Astrocyte of the cerebellum (primary cell): Measurements from ENCODE around the gene INHBC.

Experiments
- DNase-seq: peaks from one replicate; pipeline ENCODE4 v3.0.0-alpha.2; 2011; ENCODE audit warnings: low read depth
- H3K4me3 ChIP-seq: 2 replicates; pipeline ENCODE4 v1.5.1; 2011; ENCODE audit warnings: mild to moderate bottlenecking, low read depth, low read length, moderate library complexity
- in situ Hi-C: cut with HindIII; loops from 2 replicates; pipeline ENCODE4 v1.10.0; 2017; ENCODE audit warnings: low sequenced_read_pairs
- TF ChIP-seq, protein P1 (sequence below): IDR thresholded peaks from 2 replicates; pipeline ENCODE4 v1.5.1; 2012; ENCODE audit warnings: low read length, low read depth, moderate library complexity, mild to moderate bottlenecking; ENCODE audit errors: missing control alignments

The INHBC gene

DNA sequence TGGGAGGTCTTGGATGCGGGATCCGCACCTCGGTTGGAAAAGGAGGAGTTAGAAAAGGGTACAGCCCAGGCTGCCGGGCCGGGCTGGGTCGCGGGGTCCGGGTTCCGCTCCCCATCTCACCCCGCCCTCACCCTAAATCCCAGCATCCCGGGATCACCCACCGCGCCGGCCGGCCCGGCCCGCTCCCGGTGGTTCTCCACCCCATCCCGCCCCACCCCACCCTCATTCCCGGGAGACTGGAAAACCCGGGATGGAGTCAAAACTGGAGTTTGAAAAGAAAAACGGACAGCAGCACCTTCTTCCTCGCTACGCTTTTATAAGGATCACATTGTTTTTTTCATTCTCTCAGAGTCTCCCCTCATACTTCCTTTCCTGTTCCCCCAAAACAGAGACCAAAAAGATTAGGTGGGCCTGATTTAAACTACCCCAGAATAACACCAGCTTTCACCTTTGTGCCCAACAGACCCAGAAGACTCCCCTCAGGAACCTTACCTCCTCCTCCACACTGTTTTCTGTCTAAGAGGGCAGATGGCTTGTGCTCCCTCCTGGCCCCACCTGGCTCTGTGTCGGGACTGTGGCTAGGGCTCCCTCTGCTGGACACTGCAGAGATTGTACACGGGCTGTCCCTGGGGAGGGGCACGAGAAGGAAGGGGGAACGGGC lies 27.8 kb downstream of the INHBC start:
- peak; percentile 66 for DNase-seq
- TF ChIP-seq, protein P1, sequence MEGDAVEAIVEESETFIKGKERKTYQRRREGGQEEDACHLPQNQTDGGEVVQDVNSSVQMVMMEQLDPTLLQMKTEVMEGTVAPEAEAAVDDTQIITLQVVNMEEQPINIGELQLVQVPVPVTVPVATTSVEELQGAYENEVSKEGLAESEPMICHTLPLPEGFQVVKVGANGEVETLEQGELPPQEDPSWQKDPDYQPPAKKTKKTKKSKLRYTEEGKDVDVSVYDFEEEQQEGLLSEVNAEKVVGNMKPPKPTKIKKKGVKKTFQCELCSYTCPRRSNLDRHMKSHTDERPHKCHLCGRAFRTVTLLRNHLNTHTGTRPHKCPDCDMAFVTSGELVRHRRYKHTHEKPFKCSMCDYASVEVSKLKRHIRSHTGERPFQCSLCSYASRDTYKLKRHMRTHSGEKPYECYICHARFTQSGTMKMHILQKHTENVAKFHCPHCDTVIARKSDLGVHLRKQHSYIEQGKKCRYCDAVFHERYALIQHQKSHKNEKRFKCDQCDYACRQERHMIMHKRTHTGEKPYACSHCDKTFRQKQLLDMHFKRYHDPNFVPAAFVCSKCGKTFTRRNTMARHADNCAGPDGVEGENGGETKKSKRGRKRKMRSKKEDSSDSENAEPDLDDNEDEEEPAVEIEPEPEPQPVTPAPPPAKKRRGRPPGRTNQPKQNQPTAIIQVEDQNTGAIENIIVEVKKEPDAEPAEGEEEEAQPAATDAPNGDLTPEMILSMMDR, result peak; percentile 96
- in situ Hi-C loops, result loop anchor here (25.0 kb wide), 1 partner anchor 150 kb away; no protein-coding TSS in a partner anchor
- peak overlapping the region; percentile 51 for H3K4me3 ChIP-seq

DNA sequence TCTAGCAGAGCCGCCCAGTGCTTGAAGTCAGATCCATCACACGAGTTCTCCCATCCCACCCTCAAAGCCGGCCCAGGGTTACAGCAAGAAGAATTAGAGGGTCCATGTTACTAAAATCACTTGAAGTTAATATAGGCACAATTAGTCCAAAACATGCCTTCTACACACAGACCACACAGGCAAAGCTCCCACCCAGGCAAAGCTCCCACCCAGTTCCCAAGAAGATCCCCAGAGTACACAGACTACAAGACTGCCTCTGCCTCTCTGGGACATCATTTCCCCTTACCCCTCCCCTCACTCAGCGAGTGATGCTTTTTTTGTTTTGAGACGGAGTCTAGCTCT lies 28.3 kb downstream of the INHBC start:
- in situ Hi-C loops, result loop anchor here (25.0 kb wide), 1 partner anchor 151 kb away; no protein-coding TSS in a partner anchor
- peak overlapping the region; percentile 51 for H3K4me3 ChIP-seq
- DNase-seq, result no peak
- TF ChIP-seq, protein P1, result no peak

DNA sequence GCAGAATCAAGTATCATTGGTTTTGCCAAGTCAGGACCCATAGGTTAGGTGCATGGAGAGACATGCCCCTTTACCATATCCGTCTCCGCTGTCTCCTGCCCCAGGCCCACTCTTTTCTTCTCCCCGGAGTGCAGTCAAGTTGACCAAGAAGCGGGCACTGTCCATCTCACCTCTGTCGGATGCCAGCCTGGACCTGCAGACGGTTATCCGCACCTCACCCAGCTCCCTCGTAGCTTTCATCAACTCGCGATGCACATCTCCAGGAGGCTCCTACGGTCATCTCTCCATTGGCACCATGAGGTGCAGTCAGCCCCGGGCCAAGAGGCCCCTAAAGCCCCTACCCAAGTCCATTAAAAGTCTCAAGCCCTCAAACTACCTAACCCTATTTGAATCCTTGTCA lies 30.0 kb downstream of the INHBC start:
- in situ Hi-C loops, result loop anchor here (25.0 kb wide), 1 partner anchor 152 kb away; no protein-coding TSS in a partner anchor
- H3K4me3 ChIP-seq, result no peak overlapping the region

DNA sequence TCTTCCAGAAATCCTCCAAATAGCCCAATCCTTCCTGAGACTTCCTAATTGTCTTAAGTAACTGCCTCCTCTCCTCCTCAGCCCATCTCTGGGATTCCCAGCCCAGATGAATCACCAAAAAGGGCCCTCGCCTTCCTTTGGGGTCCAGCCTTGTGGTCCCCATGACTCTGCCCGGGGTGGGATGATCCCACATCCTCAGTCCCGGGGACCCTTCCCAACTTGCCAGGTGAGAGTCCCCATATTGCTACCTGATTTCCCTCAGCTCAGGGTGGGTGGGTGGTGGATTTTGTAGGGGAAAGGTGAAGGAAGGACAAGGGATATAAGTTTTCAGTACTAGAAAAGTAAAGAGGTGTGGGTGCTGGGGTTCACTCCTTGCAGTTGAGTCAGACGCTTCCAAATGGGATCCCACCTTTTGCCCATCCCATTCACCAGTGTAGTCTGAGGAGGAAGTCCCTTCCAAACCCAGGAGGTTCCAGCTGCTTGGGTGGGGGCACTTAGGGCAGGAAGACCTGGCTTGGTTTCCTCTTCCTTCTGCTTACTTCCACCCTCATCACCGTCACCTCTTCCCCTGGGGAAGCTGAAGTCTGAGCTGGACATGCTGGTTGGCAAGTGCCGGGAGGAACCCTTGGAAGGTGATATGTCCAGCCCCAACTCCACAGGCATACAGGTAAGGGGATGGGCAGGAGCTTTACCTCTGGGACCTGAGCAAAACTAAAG lies 30.6 kb downstream of the INHBC start:
- TF ChIP-seq, protein P1, result no peak
- DNase-seq, result no peak
- in situ Hi-C loops, result loop anchor here (25.0 kb wide), 1 partner anchor 153 kb away; no protein-coding TSS in a partner anchor
- H3K4me3 ChIP-seq, result no peak overlapping the region

More for the DNA sequence above, 30.0 kb downstream of the INHBC start:
- TF ChIP-seq, protein P1, result no peak
- DNase-seq, result no peak

DNA sequence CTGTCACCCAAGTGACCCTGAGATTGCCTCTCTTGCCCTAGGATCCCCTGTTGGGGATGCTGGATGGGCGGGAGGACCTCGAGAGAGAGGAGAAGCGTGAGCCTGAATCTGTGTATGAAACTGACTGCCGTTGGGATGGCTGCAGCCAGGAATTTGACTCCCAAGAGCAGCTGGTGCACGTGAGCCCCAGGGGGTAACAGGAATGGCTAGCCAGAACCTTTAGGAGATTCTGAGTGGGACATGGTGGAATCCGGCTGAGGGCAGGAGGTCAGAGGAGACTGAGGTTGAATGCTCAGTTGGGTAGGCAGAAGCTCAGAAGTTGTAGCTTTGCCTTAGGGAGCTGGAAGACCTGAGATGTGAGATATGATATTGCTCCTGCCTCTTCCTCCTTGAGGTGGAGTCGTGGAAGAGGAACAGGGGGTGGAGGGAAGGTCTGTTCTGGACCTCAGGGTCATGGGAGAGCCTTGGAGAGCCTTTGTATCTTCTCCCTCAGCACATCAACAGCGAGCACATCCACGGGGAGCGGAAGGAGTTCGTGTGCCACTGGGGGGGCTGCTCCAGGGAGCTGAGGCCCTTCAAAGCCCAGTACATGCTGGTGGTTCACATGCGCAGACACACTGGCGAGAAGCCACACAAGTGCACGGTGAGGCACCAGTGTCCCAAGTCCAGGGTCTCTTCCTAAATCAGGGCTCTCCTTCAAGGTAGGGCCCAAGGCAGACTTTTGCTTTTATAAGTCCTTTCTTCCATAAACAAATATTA lies 31.3 kb downstream of the INHBC start:
- TF ChIP-seq, protein P1, result no peak
- DNase-seq, result no peak
- no peak overlapping the region for H3K4me3 ChIP-seq
- in situ Hi-C loops, result loop anchor here (25.0 kb wide), 1 partner anchor 154 kb away; no protein-coding TSS in a partner anchor

DNA sequence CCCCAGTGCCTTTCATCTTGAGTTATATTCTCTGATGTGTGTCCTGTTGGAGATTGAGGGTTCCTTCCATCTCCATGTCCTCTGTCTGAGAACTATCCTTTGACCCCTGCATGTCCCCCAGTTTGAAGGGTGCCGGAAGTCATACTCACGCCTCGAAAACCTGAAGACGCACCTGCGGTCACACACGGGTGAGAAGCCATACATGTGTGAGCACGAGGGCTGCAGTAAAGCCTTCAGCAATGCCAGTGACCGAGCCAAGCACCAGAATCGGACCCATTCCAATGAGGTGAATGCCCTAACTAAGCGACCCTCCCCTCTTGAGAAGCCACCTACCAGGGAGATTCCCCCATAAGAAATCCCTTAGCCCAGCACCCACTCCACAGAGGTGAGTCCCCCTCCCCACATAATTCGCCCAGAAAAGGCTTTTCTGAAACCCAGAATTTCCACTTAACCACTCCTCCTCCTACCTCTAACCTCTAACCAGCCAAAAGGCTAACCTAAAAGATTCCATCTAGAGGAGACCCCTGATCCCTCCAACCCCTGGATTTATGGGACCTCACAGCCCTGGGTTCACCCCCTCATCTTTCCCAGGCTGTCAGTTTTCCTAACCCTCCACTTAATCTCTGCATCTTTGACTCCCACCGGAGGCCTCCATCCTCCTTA lies 32.8 kb downstream of the INHBC start:
- H3K4me3 ChIP-seq, result no peak overlapping the region
- DNase-seq, result no peak
- TF ChIP-seq, protein P1, result no peak
- in situ Hi-C loops, result loop anchor here (25.0 kb wide), 1 partner anchor 155 kb away; no protein-coding TSS in a partner anchor
